SU-DHL-6 (cell line): Measurements from ENCODE around the gene MAP1B.

ENCODE experiments used
- H2AFZ ChIP-seq: fragments of 200-600 bp; sonication (generic); 2 replicates; pipeline ENCODE4 v1.6.1; 2014; ENCODE audit warnings: low read depth, mild to moderate bottlenecking, moderate library complexity, mixed read lengths, antibody characterized with exemption, low read length; ENCODE audit not compliant: severe bottlenecking
- H3F3A ChIP-seq: fragments of 200-600 bp; shearing (Covaris generic); 2 replicates; pipeline ENCODE4 v1.6.0; 2016; ENCODE audit warnings: antibody characterized with exemption, mild to moderate bottlenecking; ENCODE audit not compliant: insufficient read depth
- H3K27ac ChIP-seq: fragments of 200-600 bp; sonication (generic); 2 replicates; pipeline ENCODE4 v1.5.1; 2016; ENCODE audit warnings: low read depth, mild to moderate bottlenecking, low read length, moderate library complexity, mixed read lengths
- H3K27me3 ChIP-seq: fragments of 200-600 bp; sonication (generic), shearing (Covaris generic); 2 replicates; pipeline ENCODE4 v1.6.0; 2014; ENCODE audit warnings: mild to moderate bottlenecking, low read length
- H3K36me3 ChIP-seq: fragments of 200-600 bp; sonication (generic); 2 replicates; pipeline ENCODE4 v1.6.1; 2014; ENCODE audit warnings: mild to moderate bottlenecking, low read length, mixed read lengths
- H3K4me2 ChIP-seq: fragments of 300-600, 200-600 bp; shearing (Covaris generic), sonication (generic); 2 replicates; pipeline ENCODE4 v1.6.0; 2014; ENCODE audit warnings: low read length, low read depth, mild to moderate bottlenecking; ENCODE audit not compliant: poor library complexity, severe bottlenecking
- H3K4me3 ChIP-seq: fragments of 200-600 bp; sonication (generic); 2 replicates; pipeline ENCODE4 v1.5.1; 2014; ENCODE audit warnings: antibody characterized with exemption, low read length, mild to moderate bottlenecking, mixed read lengths; ENCODE audit not compliant: insufficient read depth, poor library complexity, severe bottlenecking
- H3K79me2 ChIP-seq: fragments of 200-600 bp; sonication (generic); 2 replicates; pipeline ENCODE4 v1.6.1; 2014; ENCODE audit warnings: mild to moderate bottlenecking, low read length, moderate library complexity; ENCODE audit not compliant: insufficient read depth
- H3K9ac ChIP-seq: fragments of 200-600 bp; sonication (generic); 2 replicates; pipeline ENCODE4 v1.7.0; 2014; ENCODE audit warnings: mild to moderate bottlenecking, low read length
- H3K9me2 ChIP-seq: fragments of 200-600 bp; sonication (generic); replicated peaks from 2 replicates; pipeline ENCODE4 v1.6.1; 2014; ENCODE audit warnings: low read length; ENCODE audit not compliant: insufficient read depth
- H3K9me3 ChIP-seq: fragments of 200-600 bp; sonication (generic); 2 replicates; pipeline ENCODE4 v1.6.1; 2014; ENCODE audit warnings: low read length, mixed read lengths; ENCODE audit not compliant: insufficient read depth
- H4K20me1 ChIP-seq: fragments of 200-600 bp; sonication (generic); 2 replicates; pipeline ENCODE4 v1.6.1; 2014; ENCODE audit warnings: low read depth, mild to moderate bottlenecking, antibody characterized with exemption, low read length, moderate library complexity, mixed read lengths
- EZH2phosphoT487 ChIP-seq: fragments of 200-600 bp; sonication (generic), shearing (Covaris generic); conservative IDR thresholded peaks from 2 replicates; pipeline ENCODE4 v1.6.1; 2018; ENCODE audit warnings: mild to moderate bottlenecking, antibody characterized with exemption, low read length, moderate library complexity, mixed read lengths
- TF ChIP-seq, protein P1 (sequence below): fragments of 200-600 bp; sonication (generic); IDR thresholded peaks from one replicate; pipeline ENCODE4 v1.5.1; 2017; ENCODE audit warnings: antibody characterized with exemption, mild to moderate bottlenecking, low read length, moderate library complexity; ENCODE audit not compliant: insufficient read depth, poor library complexity, severe bottlenecking

MAP1B gene

DNA sequence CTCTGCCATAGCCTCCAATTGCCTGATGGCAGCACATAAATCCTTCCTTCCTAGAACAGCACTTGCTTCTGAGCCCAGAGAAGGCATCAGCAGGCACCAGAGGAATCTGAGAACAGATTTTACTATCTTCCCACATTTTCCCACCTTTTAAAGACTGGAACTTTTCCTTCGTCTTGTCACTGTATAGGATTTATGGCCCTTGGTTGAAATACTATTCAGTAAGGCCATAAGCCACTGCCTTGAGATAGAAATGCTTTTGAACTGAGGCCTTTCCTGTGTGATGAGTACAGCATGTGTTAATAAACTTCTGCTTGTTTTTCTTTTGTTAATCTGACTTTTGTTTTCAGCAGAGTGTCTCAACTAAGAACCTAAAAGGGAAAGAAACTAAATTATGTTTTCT, 128.4 kb downstream of the MAP1B start:
- Histone ChIP-seq H3K27me3 (no peaks in the 10 kb centered on the region), H3K9me3 (no peaks in the 10 kb centered on the region), H3K4me3 (no peak overlapping the region), H2AFZ (no peak overlapping the region), H3K4me2 (no peak overlapping the region), H4K20me1 (no peaks in the 10 kb centered on the region), H3K9ac (no peak overlapping the region), H3K27ac (no peak overlapping the region), H3K79me2 (0 out of 2 replicates have a peak, but pooled peaks cover 8% of the 10 kb centered on the region), H3F3A (peaks cover 4% of the 10 kb centered on the region; the same call in 1 of the 2 replicates), H3K36me3 (peaks cover 50% of the 10 kb centered on the region), H3K9me2 (no peaks in the 10 kb centered on the region)
- TF ChIP-seq, protein P1, sequence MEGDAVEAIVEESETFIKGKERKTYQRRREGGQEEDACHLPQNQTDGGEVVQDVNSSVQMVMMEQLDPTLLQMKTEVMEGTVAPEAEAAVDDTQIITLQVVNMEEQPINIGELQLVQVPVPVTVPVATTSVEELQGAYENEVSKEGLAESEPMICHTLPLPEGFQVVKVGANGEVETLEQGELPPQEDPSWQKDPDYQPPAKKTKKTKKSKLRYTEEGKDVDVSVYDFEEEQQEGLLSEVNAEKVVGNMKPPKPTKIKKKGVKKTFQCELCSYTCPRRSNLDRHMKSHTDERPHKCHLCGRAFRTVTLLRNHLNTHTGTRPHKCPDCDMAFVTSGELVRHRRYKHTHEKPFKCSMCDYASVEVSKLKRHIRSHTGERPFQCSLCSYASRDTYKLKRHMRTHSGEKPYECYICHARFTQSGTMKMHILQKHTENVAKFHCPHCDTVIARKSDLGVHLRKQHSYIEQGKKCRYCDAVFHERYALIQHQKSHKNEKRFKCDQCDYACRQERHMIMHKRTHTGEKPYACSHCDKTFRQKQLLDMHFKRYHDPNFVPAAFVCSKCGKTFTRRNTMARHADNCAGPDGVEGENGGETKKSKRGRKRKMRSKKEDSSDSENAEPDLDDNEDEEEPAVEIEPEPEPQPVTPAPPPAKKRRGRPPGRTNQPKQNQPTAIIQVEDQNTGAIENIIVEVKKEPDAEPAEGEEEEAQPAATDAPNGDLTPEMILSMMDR, result no peak
- no peak for TF ChIP-seq EZH2phosphoT487

DNA sequence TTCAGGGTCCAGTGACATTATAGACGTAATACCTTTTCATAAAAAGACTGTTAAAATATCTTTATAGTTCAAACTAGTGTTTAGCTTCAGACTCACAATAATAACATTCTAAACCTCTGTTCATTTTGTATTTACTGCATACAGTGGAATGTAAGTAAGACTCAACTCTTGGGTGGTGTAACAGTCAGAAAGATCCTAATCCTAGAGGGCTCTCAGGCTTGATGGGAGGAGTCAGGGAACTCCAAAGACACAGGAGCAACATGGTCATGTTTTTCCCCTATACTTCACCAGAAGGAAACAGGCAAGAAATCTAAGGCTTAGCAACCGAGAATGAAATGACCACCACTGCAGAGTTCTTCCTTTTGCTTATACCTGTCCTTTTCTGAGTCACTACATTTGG, 130.1 kb downstream of the MAP1B start:
- H3F3A ChIP-seq, result peaks cover 4% of the 10 kb centered on the region; the same call in 1 of the 2 replicates
- H3K9me2 ChIP-seq, result no peaks in the 10 kb centered on the region
- peaks cover 23% of the 10 kb centered on the region for H3K79me2 ChIP-seq
- H3K36me3 ChIP-seq, result peaks cover 36% of the 10 kb centered on the region
- H2AFZ ChIP-seq, result no peak overlapping the region
- H3K27me3 ChIP-seq, result no peaks in the 10 kb centered on the region
- H3K27ac ChIP-seq, result no peak overlapping the region
- no peak overlapping the region for H3K4me3 ChIP-seq
- TF ChIP-seq, protein P1, result no peak
- TF ChIP-seq EZH2phosphoT487, result no peak
- H3K9me3 ChIP-seq, result no peaks in the 10 kb centered on the region
- no peak overlapping the region for H3K9ac ChIP-seq
- no peaks in the 10 kb centered on the region for H4K20me1 ChIP-seq
- H3K4me2 ChIP-seq, result no peak overlapping the region

DNA sequence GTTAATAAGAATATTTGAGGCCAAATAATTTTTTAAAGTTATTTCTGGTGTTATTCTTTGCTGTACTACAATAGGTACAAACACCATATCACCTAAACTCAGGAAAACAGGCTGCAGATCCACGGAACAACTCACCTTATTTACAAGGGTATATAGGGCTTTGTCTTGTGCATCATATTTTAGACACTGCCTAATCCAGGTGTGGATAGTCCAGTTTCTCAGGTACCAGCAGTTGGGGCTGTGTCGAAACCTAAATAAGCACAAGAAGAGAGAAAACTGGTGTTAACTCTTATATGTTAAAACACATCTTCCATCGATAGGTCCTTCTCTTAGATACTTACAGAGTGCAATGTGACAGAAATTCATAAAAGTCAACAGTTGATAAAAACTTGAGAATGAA, 130.6 kb downstream of the MAP1B start:
- no peak overlapping the region for H3K27ac ChIP-seq
- no peak overlapping the region for H3K4me2 ChIP-seq
- no peak for TF ChIP-seq EZH2phosphoT487
- TF ChIP-seq, protein P1, result no peak
- H3K9me3 ChIP-seq, result no peaks in the 10 kb centered on the region
- no peak overlapping the region for H3K4me3 ChIP-seq
- H2AFZ ChIP-seq, result no peak overlapping the region
- H3F3A ChIP-seq, result peaks cover 4% of the 10 kb centered on the region; the same call in 1 of the 2 replicates
- peaks cover 28% of the 10 kb centered on the region for H3K79me2 ChIP-seq
- peaks cover 36% of the 10 kb centered on the region for H3K36me3 ChIP-seq
- no peaks in the 10 kb centered on the region for H3K27me3 ChIP-seq
- no peaks in the 10 kb centered on the region for H3K9me2 ChIP-seq
- H4K20me1 ChIP-seq, result no peaks in the 10 kb centered on the region
- no peak overlapping the region for H3K9ac ChIP-seq
